Neural progenitor cell (in vitro differentiated cells): Measurements from ENCODE around the gene SREBF2.

Experiments used
- CTCF ChIP-seq: fragments of 200-600 bp; sonication (generic); IDR thresholded peaks from 2 replicates; pipeline ENCODE4 v1.5.1; 2017; ENCODE audit warnings: antibody characterized with exemption, mild to moderate bottlenecking
- EZH2 ChIP-seq: fragments of 200-600 bp; sonication (generic); IDR thresholded peaks from 2 replicates; pipeline ENCODE4 v1.6.1; 2017; ENCODE audit warnings: antibody characterized with exemption, mild to moderate bottlenecking, moderate library complexity
- EZH2phosphoT487 ChIP-seq: fragments of 200-600 bp; sonication (generic); IDR thresholded peaks from 2 replicates; pipeline ENCODE4 v1.6.1; 2017; ENCODE audit warnings: antibody characterized with exemption

- no peak for TF ChIP-seq CTCF
- no peak for TF ChIP-seq EZH2
- no peak for TF ChIP-seq EZH2phosphoT487
Measured at GRCh38 chr22:41846268-41846987, 13.5 kb downstream of the SREBF2 start.
